ENCODE data around the gene OR52E2.

OR52E2 gene

DNA sequence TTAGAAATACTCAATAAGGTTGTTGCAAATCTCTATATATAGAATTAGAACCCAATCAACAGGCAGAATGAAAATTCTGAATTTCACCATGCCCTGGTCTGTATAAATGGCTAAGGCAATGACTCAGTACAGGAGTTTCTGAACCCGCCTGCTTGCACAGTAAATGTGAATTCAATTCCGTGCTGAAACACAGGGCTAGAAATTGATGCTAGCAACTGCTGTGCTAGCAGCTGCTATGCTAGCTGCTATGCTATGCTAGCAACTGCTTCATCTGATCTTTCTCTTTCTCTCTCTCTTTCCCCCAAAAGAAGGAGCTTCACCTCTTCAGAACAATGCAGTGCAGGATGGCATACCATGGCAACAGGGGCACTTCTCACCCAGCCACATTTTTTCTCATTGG lies 22.8 kb downstream of the OR52E2 start:
- TF ChIP-seq, protein P1, sequence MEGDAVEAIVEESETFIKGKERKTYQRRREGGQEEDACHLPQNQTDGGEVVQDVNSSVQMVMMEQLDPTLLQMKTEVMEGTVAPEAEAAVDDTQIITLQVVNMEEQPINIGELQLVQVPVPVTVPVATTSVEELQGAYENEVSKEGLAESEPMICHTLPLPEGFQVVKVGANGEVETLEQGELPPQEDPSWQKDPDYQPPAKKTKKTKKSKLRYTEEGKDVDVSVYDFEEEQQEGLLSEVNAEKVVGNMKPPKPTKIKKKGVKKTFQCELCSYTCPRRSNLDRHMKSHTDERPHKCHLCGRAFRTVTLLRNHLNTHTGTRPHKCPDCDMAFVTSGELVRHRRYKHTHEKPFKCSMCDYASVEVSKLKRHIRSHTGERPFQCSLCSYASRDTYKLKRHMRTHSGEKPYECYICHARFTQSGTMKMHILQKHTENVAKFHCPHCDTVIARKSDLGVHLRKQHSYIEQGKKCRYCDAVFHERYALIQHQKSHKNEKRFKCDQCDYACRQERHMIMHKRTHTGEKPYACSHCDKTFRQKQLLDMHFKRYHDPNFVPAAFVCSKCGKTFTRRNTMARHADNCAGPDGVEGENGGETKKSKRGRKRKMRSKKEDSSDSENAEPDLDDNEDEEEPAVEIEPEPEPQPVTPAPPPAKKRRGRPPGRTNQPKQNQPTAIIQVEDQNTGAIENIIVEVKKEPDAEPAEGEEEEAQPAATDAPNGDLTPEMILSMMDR (IDR thresholded peaks at IDR 0.05; ENCODE audit: low read depth, low read length), result no peak
- no peak overlapping the region for H3K4me3 ChIP-seq (replicated peaks in 1 of 2; ENCODE audit: low read depth in 2 of 2, low read length in 2 of 2)
- DNase-seq (ENCODE audit: low read depth in 2 of 2), result no peak

DNA sequence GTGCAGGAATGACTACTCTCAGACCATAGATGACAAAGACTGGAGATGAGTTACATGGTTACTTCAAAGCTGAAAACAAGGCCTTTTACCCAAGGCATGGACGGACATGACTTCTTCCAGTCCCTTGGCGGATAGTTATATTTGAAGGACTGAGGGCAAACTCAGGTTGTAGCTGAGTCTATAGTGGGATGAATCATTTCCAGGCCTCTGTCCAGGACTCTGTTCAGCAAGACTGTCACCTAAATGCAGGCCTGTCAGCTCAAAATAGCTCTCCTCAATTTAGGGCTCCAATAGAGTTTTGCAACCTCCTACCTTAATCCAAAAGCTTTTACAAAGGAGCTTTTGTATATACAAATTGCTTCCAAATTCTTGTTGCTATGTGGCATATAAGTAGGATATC lies 37.4 kb downstream of the OR52E2 start:
- TF ChIP-seq, protein P1 (IDR thresholded peaks at IDR 0.05; ENCODE audit: low read depth, low read length), result no peak
- no peak overlapping the region for H3K4me3 ChIP-seq (replicated peaks in 1 of 2; ENCODE audit: low read depth in 2 of 2, low read length in 2 of 2)
- DNase-seq (ENCODE audit: low read depth in 2 of 2), result no peak

DNA sequence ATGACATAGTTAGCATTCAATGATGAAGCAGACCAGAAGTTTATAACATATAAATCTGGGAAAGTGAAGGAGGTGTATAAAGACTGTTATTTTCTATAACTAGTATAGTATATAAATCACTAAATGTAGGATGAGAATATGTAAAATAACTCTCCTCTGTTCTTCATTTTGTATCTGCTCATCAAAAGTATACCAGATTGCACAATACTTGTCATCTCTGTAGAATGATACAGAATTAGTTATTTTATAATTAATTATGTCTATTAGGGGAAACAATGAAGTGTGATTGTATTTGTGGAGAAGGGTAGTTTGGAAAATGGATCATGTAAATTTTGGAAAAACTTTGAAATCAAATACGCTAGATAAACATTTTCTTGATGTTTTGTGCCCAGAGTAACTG lies 46.4 kb downstream of the OR52E2 start:
- TF ChIP-seq, protein P1 (IDR thresholded peaks at IDR 0.05; ENCODE audit: low read depth, low read length), result no peak
- H3K4me3 ChIP-seq (replicated peaks in 1 of 2; ENCODE audit: low read depth in 2 of 2, low read length in 2 of 2), result no peak overlapping the region
- DNase-seq (ENCODE audit: low read depth in 2 of 2), result no peak

DNA sequence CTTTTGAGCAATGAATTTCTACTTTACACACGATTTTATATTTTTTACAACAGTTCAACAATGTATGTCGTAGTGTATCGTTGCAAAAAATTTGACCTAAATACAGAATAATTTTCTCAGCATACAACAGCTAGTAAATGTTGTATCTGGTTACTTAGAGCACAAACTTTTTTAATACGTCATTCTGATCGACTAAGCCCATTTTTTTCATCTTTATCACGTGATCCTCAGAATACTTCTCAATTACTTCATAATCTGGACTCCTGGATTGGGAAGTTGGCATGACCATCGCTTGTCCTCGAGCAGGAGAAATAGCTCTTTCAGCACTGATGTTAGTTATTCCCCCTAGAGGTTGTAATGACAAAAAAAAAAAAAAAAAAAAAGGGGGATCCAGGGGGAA lies 48.2 kb downstream of the OR52E2 start:
- no peak for DNase-seq (ENCODE audit: low read depth in 2 of 2)
- TF ChIP-seq, protein P1 (IDR thresholded peaks at IDR 0.05; ENCODE audit: low read depth, low read length), result no peak
- H3K4me3 ChIP-seq (replicated peaks in 1 of 2; ENCODE audit: low read depth in 2 of 2, low read length in 2 of 2), result no peak overlapping the region

All from cardiac fibroblast (primary cell).